Liver (tissue), 3 donors: ENCODE results near the gene TRAK2.
A peak's percentile ranks its signal among the peaks of the same experiment; 100 is the strongest.

ENCODE experiments used
- ATF3 ChIP-seq: IDR thresholded peaks from 2 replicates; pipeline ENCODE4 v1.6.1; 2016; ENCODE audit warnings: antibody characterized with exemption
- CTCF ChIP-seq: fragments of 150-350 bp; IDR thresholded peaks from 2 replicates; pipeline ENCODE4 v1.5.1; 2017; ENCODE audit warnings: improper control_type of control experiment, low read depth, low read length; ENCODE audit not compliant: missing input control
- EGR1 ChIP-seq, 2 donors: IDR thresholded peaks; 2 replicates each; pipeline ENCODE4 v1.6.1; 2016 to 2018; ENCODE audit warnings: antibody characterized with exemption in 2 of 2, low read depth in 2 of 2
- GABPA ChIP-seq, 2 donors: IDR thresholded peaks in 1 of 2; conservative IDR thresholded peaks in 1 of 2; 2 replicates each; pipeline ENCODE4 v1.6.1; 2016; ENCODE audit warnings: antibody characterized with exemption in 2 of 2, mild to moderate bottlenecking in 1 of 2, moderate library complexity in 1 of 2
- HNF4G ChIP-seq: IDR thresholded peaks from 2 replicates; pipeline ENCODE4 v1.6.1; 2016; ENCODE audit warnings: antibody characterized with exemption
- JUND ChIP-seq, 2 donors: IDR thresholded peaks; 2 replicates each; pipeline ENCODE4 v1.6.1; 2016; ENCODE audit warnings: antibody characterized with exemption in 2 of 2
- MAX ChIP-seq: IDR thresholded peaks from 2 replicates; pipeline ENCODE4 v1.6.1; 2016; ENCODE audit warnings: antibody characterized with exemption
- NR2F2 ChIP-seq: IDR thresholded peaks from 2 replicates; pipeline ENCODE4 v1.6.1; 2016; ENCODE audit warnings: antibody characterized with exemption
- RAD21 ChIP-seq, 2 donors: IDR thresholded peaks; 2 replicates each; pipeline ENCODE4 v1.6.1; 2016; ENCODE audit warnings: antibody characterized with exemption in 2 of 2, mild to moderate bottlenecking in 2 of 2
- REST ChIP-seq: IDR thresholded peaks from 2 replicates; pipeline ENCODE4 v1.6.1; 2016; ENCODE audit warnings: antibody characterized with exemption, mild to moderate bottlenecking
- RXRA ChIP-seq, 2 donors: IDR thresholded peaks; 2 replicates each; pipeline ENCODE4 v1.6.1; 2017 to 2018; ENCODE audit warnings: antibody characterized with exemption in 2 of 2, mild to moderate bottlenecking in 1 of 2
- TAF1 ChIP-seq: conservative IDR thresholded peaks from 2 replicates; pipeline ENCODE4 v1.6.1; 2016; ENCODE audit warnings: antibody characterized with exemption, mild to moderate bottlenecking
- YY1 ChIP-seq: IDR thresholded peaks from 2 replicates; pipeline ENCODE4 v1.6.1; 2016; ENCODE audit warnings: antibody characterized with exemption, mild to moderate bottlenecking
- ZBTB33 ChIP-seq: IDR thresholded peaks from 2 replicates; pipeline ENCODE4 v1.6.1; 2016; ENCODE audit warnings: antibody characterized with exemption
- donor health status: healthy.
- donor health status: healthy.

- TF ChIP-seq CTCF (peak; percentile 90), JUND (IDR thresholded peaks at IDR 0.05) (no peak), TAF1 (no peak), REST (no peak), HNF4G (no peak), ATF3 (no peak), MAX (no peak), RAD21 (IDR thresholded peaks at IDR 0.05) (peak; percentile 89 to 94), EGR1 (IDR thresholded peaks at IDR 0.05; ENCODE audit: low read depth in 2 of 2) (no peak), GABPA (IDR thresholded peaks at IDR 0.05 in 1 of 2, conservative IDR thresholded peaks at IDR 0.05 in 1 of 2) (no peak), RXRA (IDR thresholded peaks at IDR 0.05) (no peak), NR2F2 (no peak), ZBTB33 (no peak), YY1 (no peak)
Measured at GRCh38 chr2:201363857-201364560, 87.2 kb downstream of the TRAK2 start.
